ENCODE data around the gene CDH24. TPM values are rescaled to one million over a fixed set of nuclear protein-coding genes. Genes with fewer than 3 reads are reported as not detected.

The CDH24 gene
- total and polyA plus RNA-seq, 2 of the 13 experiments (the other 11 are each of a cell fraction or from before 2014, with no cell fraction given) = 0.69 to 0.99 TPM

DNA sequence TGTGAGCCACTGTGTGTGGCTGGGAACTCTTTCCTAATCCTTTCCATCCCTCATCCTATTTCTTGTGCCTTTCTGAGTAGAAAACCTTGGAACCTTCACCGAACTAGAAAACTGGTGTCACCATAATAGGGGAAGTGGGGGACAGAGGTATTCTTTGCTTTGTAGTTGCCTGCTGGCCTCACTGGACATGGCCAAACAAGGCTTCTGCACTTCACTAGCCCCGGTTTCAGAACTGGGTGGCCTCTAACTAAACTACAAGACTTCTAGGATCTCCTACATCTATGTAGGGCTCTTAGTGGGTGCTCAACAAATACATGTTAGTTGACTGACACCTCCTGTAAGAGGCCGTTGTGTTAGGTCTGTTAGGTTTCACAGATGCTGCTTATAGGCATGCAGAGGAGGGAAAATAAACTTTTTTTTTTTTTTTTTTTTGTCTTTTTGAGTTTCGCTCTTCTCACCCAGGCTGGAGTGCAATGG lies 48.1 kb upstream of the CDH24 start (continued):
- no peak for TF ChIP-seq ZKSCAN8 (CRISPR knock-in tag; IDR thresholded peaks at IDR 0.05; ENCODE audit: borderline replicate concordance)
- TF ChIP-seq TBX3 (IDR thresholded peaks at IDR 0.05; ENCODE audit: borderline replicate concordance) = no peak
- no peak for TF ChIP-seq TFDP1 (CRISPR knock-in tag; IDR thresholded peaks at IDR 0.05; ENCODE audit: borderline replicate concordance)
- no peak for TF ChIP-seq YEATS2 (CRISPR knock-in tag; IDR thresholded peaks at IDR 0.05; ENCODE audit: borderline replicate concordance)
- TF ChIP-seq ZNF7 (CRISPR knock-in tag; IDR thresholded peaks at IDR 0.05) = no peak
- TF ChIP-seq, protein P1, sequence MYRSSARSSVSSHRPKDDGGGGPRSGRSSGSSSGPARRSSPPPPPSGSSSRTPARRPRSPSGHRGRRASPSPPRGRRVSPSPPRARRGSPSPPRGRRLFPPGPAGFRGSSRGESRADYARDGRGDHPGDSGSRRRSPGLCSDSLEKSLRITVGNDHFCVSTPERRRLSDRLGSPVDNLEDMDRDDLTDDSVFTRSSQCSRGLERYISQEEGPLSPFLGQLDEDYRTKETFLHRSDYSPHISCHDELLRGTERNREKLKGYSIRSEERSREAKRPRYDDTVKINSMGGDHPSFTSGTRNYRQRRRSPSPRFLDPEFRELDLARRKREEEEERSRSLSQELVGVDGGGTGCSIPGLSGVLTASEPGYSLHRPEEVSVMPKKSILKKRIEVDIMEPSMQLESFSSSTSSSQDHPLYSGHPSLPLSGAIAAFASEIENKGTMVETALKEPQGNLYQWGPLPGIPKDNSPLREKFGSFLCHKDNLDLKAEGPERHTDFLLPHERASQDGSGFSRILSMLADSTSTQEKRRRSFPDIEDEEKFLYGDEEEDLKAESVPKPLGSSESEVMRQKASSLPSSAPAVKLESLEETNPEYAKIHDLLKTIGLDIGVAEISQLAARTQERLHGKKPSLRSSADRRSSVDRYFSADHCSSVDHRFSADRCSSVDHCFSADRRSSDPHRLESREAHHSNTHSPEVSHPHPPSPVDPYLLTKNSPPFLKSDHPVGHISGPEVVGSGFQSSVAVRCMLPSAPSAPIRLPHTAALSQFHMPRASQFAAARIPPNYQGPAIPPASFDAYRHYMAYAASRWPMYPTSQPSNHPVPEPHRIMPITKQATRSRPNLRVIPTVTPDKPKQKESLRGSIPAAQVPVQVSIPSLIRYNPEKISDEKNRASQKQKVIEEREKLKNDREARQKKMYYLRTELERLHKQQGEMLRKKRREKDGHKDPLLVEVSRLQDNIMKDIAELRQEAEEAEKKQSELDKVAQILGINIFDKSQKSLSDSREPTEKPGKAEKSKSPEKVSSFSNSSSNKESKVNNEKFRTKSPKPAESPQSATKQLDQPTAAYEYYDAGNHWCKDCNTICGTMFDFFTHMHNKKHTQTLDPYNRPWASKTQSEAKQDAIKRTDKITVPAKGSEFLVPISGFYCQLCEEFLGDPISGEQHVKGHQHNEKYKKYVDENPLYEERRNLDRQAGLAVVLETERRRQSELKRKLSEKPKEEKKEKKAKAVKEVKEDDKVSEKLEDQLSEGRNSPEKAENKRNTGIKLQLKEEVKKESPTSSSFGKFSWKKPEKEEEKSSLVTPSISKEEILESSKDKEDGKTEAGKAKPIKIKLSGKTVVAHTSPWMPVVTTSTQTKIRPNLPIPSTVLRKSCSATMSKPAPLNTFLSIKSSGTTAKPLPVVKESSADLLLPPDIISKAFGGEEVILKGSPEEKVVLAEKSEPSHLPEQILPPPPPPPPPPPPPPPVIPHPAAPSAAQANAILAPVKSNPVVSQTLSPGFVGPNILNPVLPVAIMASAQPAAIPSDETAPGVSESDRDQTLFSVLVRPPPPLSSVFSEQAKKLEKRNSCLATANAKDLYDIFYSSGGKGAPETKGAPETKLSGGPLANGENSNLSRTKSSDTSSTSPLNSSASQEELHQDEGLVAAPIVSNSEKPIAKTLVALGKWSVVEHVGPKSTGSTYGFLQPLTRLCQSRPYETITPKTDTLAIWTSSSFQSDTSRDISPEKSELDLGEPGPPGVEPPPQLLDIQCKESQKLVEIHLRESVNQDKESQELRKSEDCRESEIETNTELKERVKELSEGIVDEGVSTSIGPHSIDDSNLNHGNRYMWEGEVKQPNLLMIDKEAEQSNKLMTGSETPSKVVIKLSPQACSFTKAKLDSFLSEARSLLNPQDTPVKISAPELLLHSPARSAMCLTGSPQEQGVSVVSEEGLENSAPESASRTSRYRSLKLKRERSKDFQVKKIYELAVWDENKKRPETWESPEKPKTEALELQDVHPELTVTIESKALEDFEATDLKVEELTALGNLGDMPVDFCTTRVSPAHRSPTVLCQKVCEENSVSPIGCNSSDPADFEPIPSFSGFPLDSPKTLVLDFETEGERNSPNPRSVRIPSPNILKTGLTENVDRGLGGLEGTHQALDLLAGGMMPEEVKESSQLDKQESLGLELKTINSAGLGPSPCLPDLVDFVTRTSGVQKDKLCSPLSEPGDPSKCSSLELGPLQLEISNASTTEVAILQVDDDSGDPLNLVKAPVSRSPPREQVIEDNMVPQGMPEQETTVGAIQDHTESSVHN (CRISPR knock-in tag; IDR thresholded peaks at IDR 0.05) = 0 out of 2 replicates have a peak, but pooled peaks have one; percentile 22
- no peak for TF ChIP-seq KDM3A (CRISPR knock-in tag; IDR thresholded peaks at IDR 0.05; ENCODE audit: low read depth)
- peak; percentile 2; the same call in 1 of the 2 replicates for TF ChIP-seq ETV5 (CRISPR knock-in tag; IDR thresholded peaks at IDR 0.05; ENCODE audit: borderline replicate concordance)
- no peak for TF ChIP-seq ELF4 (CRISPR knock-in tag; IDR thresholded peaks at IDR 0.05; ENCODE audit: borderline replicate concordance)
- 0 out of 2 replicates have a peak, but pooled peaks have one; percentile 4 for TF ChIP-seq EZH2 (conservative IDR thresholded peaks at IDR 0.05; ENCODE audit: low read depth, low read length)
- TF ChIP-seq HMG20B (CRISPR knock-in tag; conservative IDR thresholded peaks at IDR 0.05) = 0 out of 2 replicates have a peak, but pooled peaks have one; percentile 7
- no peak for TF ChIP-seq ZNF607 (CRISPR knock-in tag; IDR thresholded peaks at IDR 0.05; ENCODE audit: borderline replicate concordance)
- TF ChIP-seq MAFF (IDR thresholded peaks at IDR 0.05; ENCODE audit: low read depth, low read length) = no peak
- TF ChIP-seq ATF1 (CRISPR knock-in tag; IDR thresholded peaks at IDR 0.05) = no peak
- TF ChIP-seq ZNF569 (CRISPR knock-in tag; IDR thresholded peaks at IDR 0.05; ENCODE audit: borderline replicate concordance) = no peak
- 0 out of 2 replicates have a peak, but pooled peaks have one; percentile 5 for TF ChIP-seq IRF2 (CRISPR knock-in tag; IDR thresholded peaks at IDR 0.05)
- no peak for TF ChIP-seq ZNF780A (CRISPR knock-in tag; IDR thresholded peaks at IDR 0.05)
- TF ChIP-seq NAIF1 (CRISPR knock-in tag; IDR thresholded peaks at IDR 0.05; ENCODE audit: borderline replicate concordance) = no peak
